HUES6 (cell line): ENCODE results near the gene NOD1.
A peak's percentile ranks its signal among the peaks of the same experiment; 100 is the strongest.
"Not testable (repeated sequence)": the region's sequence is repeated elsewhere in the genome, so short reads cannot be mapped to it uniquely, and the experiment has no call there.

Experiments
- H3K27ac ChIP-seq: 2 replicates; pipeline ENCODE4 v1.7.0; 2013; ENCODE audit warnings: low read depth, mild to moderate bottlenecking, low read length, inconsistent platforms
- H3K27me3 ChIP-seq: 2 replicates; pipeline ENCODE4 v1.6.1; 2013; ENCODE audit warnings: low read length; ENCODE audit not compliant: control insufficient read depth, insufficient read depth
- H3K36me3 ChIP-seq: 2 replicates; pipeline ENCODE4 v1.6.1; 2013; ENCODE audit warnings: low read length; ENCODE audit not compliant: control insufficient read depth, insufficient read depth
- H3K4me1 ChIP-seq: 2 replicates; pipeline ENCODE4 v1.6.1; 2013; ENCODE audit warnings: low read length; ENCODE audit not compliant: control insufficient read depth, insufficient read depth
- H3K4me3 ChIP-seq: 2 replicates; pipeline ENCODE4 v1.5.1; 2013; ENCODE audit warnings: low read depth, low read length
- H3K9ac ChIP-seq: one replicate; pipeline ENCODE4 v1.6.1; 2013; ENCODE audit warnings: mild to moderate bottlenecking, low read length
- H3K9me3 ChIP-seq: 2 replicates; pipeline ENCODE4 v1.6.1; 2013; ENCODE audit warnings: low read depth, low read length; ENCODE audit not compliant: control insufficient read depth, insufficient read depth

Gene NOD1

DNA sequence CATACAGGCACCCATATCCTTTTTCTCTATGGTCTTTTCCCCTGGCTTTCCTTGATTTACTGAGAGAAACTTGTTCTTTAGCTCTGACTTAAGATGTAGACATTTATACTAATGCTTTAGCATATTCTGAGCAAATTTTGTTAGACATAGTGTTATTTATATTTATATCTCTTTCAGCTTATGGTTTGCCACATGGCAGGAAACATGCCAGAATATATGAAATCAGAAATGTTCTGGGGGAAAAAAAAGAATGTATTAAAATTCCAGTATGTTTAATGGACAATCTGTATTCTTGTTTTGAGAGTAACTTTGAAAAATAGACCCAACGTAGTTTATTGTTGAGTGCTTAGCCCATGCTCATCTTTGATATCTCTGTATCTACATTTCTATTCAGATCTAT is 36.2 kb upstream of the NOD1 start:
- no peak overlapping the region for H3K9ac ChIP-seq
- no peaks in the 10 kb centered on the region for H3K36me3 ChIP-seq
- H3K27ac ChIP-seq, result no peak overlapping the region
- no peak overlapping the region for H3K4me3 ChIP-seq
- H3K9me3 ChIP-seq, result no peaks in the 10 kb centered on the region
- H3K27me3 ChIP-seq, result no peaks in the 10 kb centered on the region
- H3K4me1 ChIP-seq, result no peaks in the 10 kb centered on the region; the same call in 1 of the 2 replicates

DNA sequence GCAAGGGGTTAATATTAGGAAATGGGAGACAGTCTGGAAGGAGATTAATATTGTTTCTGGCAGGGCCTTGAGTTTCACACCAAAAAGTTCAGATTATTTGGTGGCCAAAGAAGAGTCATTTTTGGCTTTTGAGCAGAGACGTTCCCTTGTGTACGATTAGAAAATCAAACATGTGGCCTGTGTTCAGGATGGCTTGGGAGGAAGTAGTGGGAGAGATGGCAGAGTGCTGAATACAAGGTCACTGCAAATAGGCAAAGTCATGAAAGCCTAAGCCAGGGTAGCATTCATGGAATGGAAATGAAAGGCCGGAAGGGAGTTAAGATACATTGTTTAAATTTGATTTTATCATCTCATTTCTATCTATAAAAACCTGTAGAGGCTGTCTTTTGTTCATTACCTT is 35.6 kb upstream of the NOD1 start:
- H3K27me3 ChIP-seq, result no peaks in the 10 kb centered on the region
- H3K36me3 ChIP-seq, result no peaks in the 10 kb centered on the region
- no peak overlapping the region for H3K27ac ChIP-seq
- H3K4me3 ChIP-seq, result no peak overlapping the region
- H3K4me1 ChIP-seq, result no peaks in the 10 kb centered on the region; the same call in 1 of the 2 replicates
- peaks cover 2% of the 10 kb centered on the region; the same call in 1 of the 2 replicates for H3K9me3 ChIP-seq
- no peak overlapping the region for H3K9ac ChIP-seq

DNA sequence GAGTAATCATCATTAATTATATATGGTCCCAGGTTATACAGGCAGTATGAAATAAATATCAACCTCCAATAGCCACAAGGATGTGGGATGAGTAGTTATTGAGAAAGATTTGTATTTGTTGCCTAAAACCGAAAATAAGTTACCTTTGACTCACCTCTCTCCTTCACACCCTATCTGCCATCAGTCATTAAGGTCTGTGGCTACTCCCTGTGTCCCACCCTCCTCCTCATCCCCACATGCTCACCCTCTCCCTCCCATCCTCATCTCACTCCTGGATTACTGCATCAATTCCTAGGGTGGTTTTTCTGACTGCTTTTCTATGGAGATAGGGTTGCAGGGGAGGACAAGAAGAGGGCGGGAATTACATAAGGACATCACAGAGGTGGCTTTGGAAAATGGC is 35.2 kb upstream of the NOD1 start:
- H3K27ac ChIP-seq, result no peak overlapping the region
- H3K9me3 ChIP-seq, result peaks cover 3% of the 10 kb centered on the region; the same call in 1 of the 2 replicates
- no peaks in the 10 kb centered on the region for H3K36me3 ChIP-seq
- H3K27me3 ChIP-seq, result no peaks in the 10 kb centered on the region
- no peak overlapping the region for H3K9ac ChIP-seq
- H3K4me3 ChIP-seq, result no peak overlapping the region
- H3K4me1 ChIP-seq, result no peaks in the 10 kb centered on the region; the same call in 1 of the 2 replicates

DNA sequence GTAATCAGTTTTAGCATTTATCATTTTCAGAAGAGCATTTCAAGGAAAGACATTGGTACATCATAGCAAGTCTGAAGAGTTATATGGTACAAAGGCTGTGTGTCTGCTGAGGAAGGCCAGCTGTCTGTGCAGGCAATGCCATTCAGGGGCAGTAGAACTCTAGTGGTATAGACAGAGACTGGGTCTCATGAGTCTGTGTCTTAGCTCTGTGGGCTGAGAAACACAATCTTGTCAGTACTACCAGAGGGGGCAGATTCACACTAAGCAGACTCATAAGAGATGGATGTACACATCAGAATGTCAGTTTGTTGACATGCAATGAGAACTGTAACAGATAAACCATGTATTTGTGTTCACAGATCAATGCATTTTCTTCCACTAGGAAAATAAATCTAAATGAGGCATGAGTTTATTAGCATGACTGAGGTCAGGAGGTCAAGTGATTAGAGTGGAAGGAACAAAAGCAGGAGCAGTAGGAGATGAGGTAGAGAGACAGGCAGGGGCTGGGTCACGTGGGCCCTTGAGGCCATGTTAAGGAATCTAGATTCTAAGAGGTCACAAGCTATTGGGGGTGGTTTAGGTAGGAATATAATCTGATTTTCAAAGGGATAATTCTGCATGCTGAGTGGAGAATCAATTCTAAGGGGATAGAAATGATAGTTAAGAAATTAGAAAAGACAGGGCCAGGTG is 33.5 kb upstream of the NOD1 start:
- Histone ChIP-seq H3K4me3 (no peak overlapping the region), H3K27ac (no peak overlapping the region), H3K9ac (no peak overlapping the region), H3K4me1 (no peaks in the 10 kb centered on the region; the same call in 1 of the 2 replicates), H3K9me3 (peaks cover 8% of the 10 kb centered on the region; the same call in 1 of the 2 replicates), H3K36me3 (no peaks in the 10 kb centered on the region), H3K27me3 (no peaks in the 10 kb centered on the region)

DNA sequence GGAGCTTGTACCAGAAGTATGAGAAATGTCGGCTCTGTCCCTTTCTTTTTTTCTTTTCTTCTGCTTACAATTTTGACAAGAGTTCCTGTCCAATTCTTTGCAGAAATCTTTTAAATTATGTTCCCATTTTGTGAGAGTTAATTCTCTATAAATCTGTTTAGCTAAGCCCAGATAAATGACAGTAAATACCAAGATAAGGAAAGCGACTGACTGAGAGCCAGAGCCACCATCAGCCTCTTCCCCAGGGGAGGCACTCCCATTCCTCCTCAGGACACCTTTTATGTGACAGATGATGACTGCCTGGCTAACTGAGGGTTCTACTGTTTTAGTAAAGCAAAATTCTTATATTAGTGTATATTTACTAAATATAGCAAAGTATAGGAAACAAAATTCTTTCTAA is 32.9 kb upstream of the NOD1 start:
- no peak overlapping the region for H3K4me3 ChIP-seq
- H3K4me1 ChIP-seq, result no peaks in the 10 kb centered on the region; the same call in 1 of the 2 replicates
- H3K27ac ChIP-seq, result no peak overlapping the region
- peaks cover 8% of the 10 kb centered on the region; the same call in 1 of the 2 replicates for H3K9me3 ChIP-seq
- H3K27me3 ChIP-seq, result no peaks in the 10 kb centered on the region
- H3K36me3 ChIP-seq, result no peaks in the 10 kb centered on the region
- H3K9ac ChIP-seq, result no peak overlapping the region

DNA sequence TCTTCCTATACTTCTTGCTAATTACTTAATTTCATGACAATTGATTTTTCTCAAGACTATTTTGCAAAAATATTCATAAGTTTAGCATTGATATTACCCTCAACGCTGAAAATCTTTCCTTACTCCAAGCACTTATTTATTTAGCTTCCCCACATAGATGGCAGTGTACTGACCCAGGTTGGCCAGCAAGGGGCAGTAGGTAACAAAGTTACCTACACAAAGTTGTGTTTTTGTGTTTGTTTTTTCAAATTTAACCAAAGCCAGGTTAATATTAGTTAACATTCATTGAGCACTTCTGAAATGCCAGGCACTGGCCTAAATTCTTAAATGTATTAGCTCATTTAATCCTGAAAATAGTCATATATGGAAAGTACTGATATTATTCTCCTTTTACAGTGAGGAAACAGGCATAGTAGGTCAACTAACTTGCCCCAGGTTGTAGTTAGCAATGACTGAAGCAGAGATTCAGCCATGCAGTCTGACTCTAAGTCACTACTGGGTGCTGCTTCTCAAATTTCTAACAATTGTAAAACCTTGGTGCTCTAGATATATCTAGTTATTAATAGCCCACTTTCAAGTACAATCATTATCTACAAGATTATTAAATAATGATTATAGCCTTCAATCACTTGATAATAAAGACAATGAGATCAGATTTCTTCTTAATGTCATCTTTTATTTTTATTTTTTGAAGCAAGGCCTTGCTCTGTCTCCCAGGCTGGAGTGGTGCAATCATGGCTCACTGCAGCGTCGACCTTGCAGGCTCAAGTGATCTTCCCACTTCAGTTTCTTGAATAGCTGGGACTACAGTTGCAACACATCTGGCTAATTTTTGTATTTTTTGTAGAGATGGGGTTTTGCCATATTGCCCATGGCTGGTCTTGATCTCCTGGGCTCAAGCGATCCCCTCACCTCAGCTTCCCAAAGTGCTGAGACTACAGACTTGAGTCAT is 31.8 kb upstream of the NOD1 start:
- H3K9me3 ChIP-seq, result peaks cover 8% of the 10 kb centered on the region; the same call in 1 of the 2 replicates
- no peaks in the 10 kb centered on the region; the same call in 1 of the 2 replicates for H3K4me1 ChIP-seq
- H3K36me3 ChIP-seq, result no peaks in the 10 kb centered on the region
- no peak overlapping the region for H3K9ac ChIP-seq
- no peak overlapping the region for H3K27ac ChIP-seq
- no peaks in the 10 kb centered on the region for H3K27me3 ChIP-seq
- H3K4me3 ChIP-seq, result no peak overlapping the region

DNA sequence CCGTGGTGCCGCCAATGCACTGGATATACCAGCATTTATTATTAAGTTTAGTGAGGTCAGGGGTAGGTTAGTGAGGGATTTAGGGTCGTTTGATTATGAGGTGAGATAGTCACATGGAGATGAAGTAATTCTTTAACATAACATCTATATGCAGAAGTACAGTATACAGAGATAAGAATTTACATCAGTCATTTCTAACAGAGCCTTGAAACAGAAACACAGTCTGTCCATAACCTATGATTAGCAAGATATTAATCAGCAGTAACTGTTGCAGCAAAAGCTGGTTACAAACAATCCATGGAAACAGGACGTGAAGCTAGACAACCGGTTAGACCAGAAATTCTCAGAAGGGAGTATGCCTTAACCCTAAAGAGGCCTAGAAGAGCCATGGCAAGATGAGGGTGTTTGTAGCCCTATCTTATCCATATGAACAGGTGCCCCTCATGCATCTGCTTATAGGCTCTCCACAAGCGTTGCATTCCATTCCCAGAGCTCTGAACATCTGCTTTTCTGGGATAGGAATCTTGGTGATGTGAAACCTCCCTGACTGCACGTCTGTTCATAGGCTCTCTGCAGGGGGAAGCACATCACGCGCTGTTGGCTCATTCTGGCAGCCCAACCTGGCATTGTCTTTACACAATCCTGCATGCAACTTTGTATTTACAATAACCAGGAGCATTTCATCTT is 30.7 kb upstream of the NOD1 start:
- not testable (repeated sequence) for H3K9me3 ChIP-seq, H3K4me3 ChIP-seq, H3K36me3 ChIP-seq, H3K27ac ChIP-seq, H3K27me3 ChIP-seq, H3K4me1 ChIP-seq, H3K9ac ChIP-seq

DNA sequence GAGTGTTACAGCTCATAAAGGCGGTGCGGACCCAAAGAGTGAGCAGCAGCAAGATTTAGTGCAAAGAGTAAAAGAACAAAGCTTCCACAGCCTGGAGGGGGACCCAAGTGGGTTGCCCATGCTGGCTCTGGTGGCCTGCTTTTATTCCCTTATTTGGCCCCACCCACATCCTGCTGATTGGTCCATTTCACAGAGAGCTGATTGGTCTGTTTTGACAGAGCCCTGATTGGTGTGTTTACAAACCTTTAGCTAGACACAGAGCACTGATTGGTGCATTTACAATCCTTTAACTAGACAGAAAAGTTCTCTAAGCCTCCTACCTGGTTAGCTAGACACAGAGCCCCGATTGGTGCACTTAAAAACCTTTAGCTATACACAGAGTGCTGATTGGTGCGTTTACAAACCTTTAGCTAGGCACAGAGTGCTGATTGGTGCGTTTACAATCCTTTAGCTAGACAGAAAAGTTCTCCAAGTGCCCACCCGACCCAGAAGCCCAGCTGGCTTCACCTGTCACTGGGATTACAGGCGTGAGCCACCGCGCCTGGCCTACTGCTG is 28.8 kb upstream of the NOD1 start:
- H3K27ac ChIP-seq, H3K27me3 ChIP-seq, H3K4me1 ChIP-seq, H3K9ac ChIP-seq, H3K36me3 ChIP-seq, H3K9me3 ChIP-seq, H3K4me3 ChIP-seq: not testable (repeated sequence)

DNA sequence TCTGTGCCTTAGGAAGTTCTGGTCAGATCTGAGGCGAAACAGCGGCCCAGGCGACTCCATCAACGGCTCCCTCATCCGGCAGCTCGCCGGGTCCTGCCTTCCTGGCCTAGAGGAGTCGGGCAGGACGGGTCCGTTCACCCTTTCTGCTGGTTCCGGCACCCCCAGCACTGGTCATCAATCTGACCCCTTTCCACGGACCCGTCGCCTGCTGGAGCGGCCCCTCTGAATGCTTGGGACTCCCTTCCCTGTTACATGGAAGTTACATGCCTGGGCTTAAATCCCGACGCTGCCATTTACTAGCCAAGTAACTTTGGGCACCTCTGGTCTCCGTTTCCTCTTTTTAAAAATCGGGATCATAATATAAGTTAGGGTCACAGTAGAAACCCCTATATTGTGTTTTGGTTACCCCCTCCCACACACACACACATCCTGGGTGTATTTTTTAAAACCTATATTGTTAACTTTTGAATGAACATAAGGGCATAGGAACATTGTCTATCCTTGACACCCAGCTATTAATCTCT is 26.7 kb upstream of the NOD1 start:
- Histone ChIP-seq H3K4me1 (peaks cover 8% of the 10 kb centered on the region), H3K27ac (0 out of 2 replicates have a peak overlapping the region, but pooled peaks have one; percentile 3)

More for the DNA sequence above, 26.7 kb upstream of the NOD1 start:
- peak overlapping the region; percentile 95 for H3K4me3 ChIP-seq
- H3K9ac ChIP-seq, result peak overlapping the region; percentile 20
- no peaks in the 10 kb centered on the region for H3K27me3 ChIP-seq
- H3K9me3 ChIP-seq, result peaks cover 8% of the 10 kb centered on the region; the same call in 1 of the 2 replicates
- peaks cover 13% of the 10 kb centered on the region for H3K36me3 ChIP-seq
